Measurements from ENCODE around the gene ABCB10.

DNA sequence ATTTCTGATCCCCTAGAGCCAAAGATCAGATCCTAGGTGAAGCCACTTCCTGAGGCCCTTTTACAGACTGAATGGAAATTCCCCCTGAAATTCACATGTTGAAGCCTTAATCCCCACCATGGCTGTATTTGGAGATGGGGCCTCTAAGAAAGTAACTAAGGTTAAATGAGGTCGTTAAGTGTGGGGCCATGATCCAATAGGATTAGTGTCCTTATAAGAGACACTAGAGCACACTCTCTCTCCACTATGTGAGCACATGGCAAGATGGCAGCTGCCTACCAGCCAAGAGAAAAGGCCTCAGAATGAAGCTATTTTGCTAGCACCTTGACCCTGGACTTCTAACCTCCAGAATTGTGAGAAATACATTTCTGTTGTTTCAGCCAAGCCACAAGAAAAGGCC, 13.9 kb downstream of the ABCB10 start:
- TF ChIP-seq CTCF (IDR thresholded peaks at IDR 0.05; ENCODE audit: low read depth, low read length, poor library complexity, severe bottlenecking) (no peak), EZH2phosphoT487 (IDR thresholded peaks at IDR 0.05; ENCODE audit: borderline replicate concordance, low read length) (no peak)
